Activated CD8-positive, alpha-beta memory T cell treated with anti-CD3 and anti-CD28 coated beads for 1 hour (primary cell): ENCODE measurements around the gene POU2AF3.
"Not testable (repeated sequence)": the region's sequence is repeated elsewhere in the genome, so short reads cannot be mapped to it uniquely, and the experiment has no call there.

Source experiments
- DNase-seq, 2 donors: peaks; one replicate each; pipeline ENCODE4 v3.0.0-alpha.2; 2020; ENCODE audit warnings: low read depth in 1 of 2; ENCODE audit errors: extremely low read depth in 1 of 2

Gene POU2AF3

DNA sequence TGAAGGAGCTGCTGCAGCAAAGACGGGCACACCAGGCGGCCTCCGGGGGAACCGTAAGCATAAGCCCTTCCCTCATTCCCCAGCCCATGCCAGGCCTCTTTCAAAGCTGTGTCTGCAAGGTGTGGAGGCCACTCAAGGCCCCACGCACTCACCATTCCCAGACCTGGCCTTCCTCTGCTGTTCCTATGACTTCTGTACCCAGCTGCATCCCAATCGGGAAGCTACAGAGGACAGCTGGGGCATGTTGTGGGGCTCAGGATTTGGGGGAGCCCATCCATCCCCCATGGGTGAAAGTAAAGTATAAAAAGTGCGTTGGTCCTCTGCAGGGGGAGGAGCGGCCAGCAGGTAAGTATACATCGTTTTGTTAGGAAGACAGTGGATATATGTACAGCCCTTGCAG is 2.2 kb downstream of the POU2AF3 start:
- DNase-seq, result no peak

DNA sequence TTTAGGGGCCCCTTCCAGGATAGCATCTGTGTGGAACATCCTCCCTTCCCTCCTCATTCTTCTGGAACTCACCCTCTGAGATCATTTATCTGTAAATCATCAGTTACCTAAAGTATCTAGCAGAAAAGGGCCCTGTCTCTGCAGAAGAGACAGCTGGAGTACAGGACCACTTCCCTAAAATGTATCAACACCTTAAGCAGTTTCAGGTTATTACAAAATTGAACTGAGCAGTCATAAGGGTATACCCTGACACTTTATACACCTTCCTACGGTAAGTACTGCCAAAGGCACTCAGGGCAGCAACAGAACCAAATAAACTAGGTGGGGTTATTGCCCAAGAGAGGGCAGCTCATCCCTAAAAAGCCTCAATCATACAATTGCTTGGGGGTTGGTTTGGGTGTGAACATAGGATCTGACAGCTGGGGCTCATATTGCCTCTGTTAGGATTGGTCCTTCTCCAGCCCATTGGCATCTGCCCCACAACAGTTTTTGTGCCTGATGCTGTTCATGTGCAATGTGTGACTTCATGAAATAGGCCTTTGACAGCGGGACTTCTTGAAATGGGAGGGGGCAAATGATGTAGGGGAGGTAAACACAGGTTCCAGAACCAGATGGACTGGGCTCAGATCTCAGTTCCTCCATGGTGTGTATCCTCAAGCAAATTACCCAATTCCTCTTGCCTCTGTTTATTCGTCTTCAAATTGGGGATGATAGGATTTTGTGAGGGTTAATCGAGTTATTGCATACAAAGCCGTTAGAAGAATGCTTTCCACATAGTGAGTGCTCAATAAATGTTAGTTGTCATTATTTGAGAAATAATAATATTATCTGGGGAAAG is 2.9 kb downstream of the POU2AF3 start:
- no peak for DNase-seq

- no peak for DNase-seq
These were observed 3.4 kb downstream of the POU2AF3 start for GRCh38 chr11:111301842-111302118.

DNA sequence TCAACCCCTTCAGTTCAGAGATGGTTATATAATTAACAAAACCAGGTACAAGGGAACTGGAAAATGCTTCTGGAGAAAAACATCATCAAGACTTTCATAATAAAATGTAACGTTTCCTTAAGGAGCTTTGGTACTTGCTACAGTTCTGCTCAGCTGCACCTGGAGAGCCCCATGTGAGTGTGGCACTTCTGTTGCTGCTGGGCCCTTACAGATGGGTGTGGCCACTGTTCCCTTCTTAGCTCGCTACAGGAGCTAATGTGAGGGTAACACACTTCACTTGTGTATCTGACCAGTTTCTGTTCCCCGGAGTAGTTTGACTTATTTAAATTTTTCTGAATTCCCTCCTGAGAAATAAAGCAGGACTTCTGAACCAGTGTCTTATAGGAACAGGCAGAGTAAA is 4.0 kb downstream of the POU2AF3 start:
- no peak for DNase-seq

- DNase-seq, result no peak
These were observed 5.1 kb downstream of the POU2AF3 start for GRCh38 chr11:111303461-111303860.

GRCh38 chr11:111305162-111305802 is 6.9 kb downstream of the POU2AF3 start:
- no peak for DNase-seq

DNA sequence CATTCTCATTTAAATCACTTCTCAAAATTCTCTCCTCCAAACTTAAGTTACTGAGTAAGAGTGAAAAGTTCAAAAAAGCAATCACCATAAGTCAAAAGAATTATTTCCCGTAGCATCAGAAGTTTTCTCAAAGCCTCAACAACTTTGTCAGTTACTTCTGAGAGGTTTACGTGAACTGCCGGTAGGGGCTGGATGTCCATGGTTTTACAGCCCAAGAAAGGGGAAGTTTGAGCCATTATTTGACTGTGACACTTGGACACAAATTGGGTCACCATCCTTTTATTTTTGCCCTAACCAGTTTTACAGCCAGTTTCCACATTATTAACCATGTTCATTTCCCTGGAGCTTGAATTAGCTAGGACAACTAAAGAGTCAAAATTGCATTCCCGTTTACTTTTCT is 7.5 kb downstream of the POU2AF3 start:
- DNase-seq, result no peak

DNA sequence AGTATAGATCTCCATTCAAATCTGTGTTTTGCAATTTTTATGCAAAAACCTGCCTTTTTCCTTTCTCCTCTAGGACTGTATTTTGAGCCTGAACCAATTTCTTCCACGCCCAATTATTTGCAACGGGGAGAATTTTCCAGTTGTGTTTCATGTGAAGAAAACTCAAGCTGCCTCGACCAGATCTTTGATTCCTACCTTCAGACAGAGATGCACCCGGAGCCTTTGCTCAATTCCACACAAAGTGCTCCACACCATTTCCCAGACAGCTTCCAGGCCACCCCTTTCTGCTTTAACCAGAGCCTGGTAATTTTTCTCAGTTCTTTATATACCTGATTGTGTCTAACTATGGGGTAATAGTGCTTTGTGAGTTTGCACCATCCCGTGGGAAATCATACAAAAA is 8.0 kb downstream of the POU2AF3 start:
- no peak for DNase-seq

- DNase-seq, result no peak
These were observed 9.2 kb downstream of the POU2AF3 start for GRCh38 chr11:111307472-111308108.

DNA sequence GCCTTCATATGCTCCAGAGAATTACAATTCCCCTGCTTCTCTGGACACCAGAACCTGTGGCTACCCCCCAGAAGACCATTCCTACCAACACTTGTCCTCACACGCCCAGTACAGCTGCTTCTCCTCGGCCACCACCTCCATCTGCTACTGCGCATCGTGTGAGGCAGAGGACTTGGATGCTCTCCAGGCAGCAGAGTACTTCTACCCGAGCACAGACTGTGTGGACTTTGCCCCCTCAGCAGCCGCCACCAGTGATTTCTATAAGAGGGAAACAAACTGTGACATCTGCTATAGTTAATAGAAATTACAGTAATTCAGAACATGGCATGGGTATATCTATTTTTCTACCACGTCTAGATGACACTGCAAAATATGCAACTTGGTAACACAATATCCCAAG is 9.8 kb downstream of the POU2AF3 start:
- DNase-seq, result no peak

- DNase-seq, result no peak
These were observed 11.0 kb downstream of the POU2AF3 start for GRCh38 chr11:111309215-111309915.

DNA sequence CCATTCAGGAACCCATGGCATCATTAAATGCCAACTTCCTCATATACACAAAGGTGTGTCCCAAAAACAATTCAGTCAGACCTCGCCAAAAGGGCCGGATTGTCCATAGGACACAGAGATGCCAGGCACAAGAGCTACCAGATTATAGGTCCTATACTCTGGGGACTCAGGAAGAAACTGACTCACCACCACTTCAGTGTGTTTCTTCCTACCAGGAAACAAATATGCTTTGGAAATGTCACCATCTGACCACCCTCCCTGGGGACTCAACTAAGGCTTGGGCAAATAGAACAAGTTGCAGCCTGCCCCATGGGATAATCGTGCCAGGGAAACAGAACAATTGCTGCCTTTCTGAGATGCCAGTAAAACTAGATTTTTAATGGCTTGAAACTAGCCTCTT is 11.7 kb downstream of the POU2AF3 start:
- DNase-seq, result no peak

- no peak for DNase-seq
These were observed 12.4 kb downstream of the POU2AF3 start for GRCh38 chr11:111310723-111311122.

DNA sequence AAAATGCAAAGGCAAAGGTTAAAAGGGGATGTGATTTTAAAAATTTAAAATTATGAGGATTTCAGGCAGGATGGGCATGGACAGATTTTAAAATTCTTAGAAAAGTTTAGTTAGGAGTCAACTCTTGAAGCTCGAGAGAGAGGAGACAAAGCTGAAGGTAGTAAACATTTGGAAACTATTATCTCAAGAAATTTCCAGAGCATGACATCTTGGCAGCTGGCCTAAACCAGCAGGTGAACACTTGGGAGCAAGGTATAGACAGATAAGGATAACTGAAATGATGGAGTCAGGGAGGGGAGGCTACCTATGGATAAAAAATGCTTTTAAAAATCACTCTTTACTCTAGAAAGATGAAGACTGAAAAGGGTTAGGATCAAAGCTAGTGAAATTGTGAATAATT is 13.7 kb downstream of the POU2AF3 start:
- DNase-seq, result no peak

GRCh38 chr11:111319296-111319695 is 20.9 kb downstream of the POU2AF3 start:
- DNase-seq, result no peak

DNA sequence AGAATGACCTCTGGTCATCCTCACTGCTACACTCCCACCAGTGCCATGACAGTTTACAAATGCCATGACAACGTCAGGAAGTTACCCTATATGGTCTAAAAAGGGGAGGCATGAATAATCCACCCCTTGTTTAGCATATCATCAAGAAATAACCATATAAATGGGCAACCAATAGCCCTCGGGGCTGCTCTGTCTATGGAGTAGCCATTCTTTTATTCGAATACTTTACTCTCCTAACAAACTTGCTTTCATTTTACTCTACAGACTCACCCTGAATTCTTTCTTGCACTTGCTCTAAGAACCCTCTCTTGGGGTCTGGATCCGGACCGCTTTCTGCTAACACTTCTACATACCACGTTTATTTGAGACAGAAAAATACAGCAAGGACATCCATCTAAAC is 21.9 kb downstream of the POU2AF3 start:
- not testable (repeated sequence) for DNase-seq

GRCh38 chr11:111320728-111321568 is 22.6 kb downstream of the POU2AF3 start:
- no peak for DNase-seq

GRCh38 chr11:111322534-111322933 is 24.2 kb downstream of the POU2AF3 start:
- DNase-seq, result no peak

DNA sequence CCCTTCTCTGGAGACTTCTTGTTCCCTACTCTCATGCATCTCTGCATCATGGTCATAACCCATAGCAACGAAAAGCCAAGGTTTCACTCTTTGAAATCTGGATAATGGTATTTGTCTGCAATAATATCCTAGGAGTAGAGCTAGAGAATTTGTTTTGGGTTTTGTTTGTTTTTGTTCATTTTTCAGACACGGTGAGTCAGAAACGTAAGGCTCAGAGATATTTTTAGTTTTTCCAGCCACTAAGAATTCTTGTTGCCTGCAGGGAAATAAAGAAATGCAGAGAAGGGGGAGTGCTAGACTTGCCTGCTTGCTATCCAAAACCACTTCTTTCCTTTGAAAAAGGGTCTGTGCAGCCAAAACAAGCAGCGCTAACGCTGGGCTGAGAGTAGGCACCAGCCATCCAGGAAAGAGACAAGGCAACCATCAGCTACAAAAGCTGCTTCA is 26.0 kb downstream of the POU2AF3 start:
- no peak for DNase-seq

GRCh38 chr11:111325259-111325658 is 26.9 kb downstream of the POU2AF3 start:
- no peak for DNase-seq

DNA sequence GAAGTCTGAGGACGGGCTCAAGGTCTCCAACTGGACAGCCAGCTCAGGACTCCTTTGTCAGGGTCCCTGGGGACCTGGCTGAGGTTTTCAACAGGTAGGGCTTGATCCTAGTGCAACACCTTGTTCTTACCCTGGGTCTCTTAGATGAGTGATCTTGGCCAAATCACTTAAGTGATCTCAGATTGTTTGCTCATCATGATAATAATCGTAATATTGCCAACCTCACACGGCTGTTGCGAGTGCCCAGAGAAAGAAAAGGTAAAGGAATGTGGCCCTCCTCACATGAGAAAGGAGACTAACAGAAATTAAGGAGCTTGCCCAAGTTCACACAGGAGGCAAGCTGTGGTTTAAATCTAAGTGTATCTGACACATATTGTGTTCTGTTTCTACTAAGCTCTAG is 28.5 kb downstream of the POU2AF3 start:
- no peak for DNase-seq
